B cell (primary cell): ENCODE data around the gene CADPS. TPM values are rescaled to one million over a fixed set of nuclear protein-coding genes. Genes with fewer than 3 reads are reported as not detected.
A peak's percentile ranks its signal among the peaks of the same experiment; 100 is the strongest.

ENCODE experiments used
- ATAC-seq: fragments of 200-7000 bp; cut with Tn5 transposase; one replicate; pipeline ENCODE4 v1.10.0; 2021; ENCODE audit warnings: low read depth, mild to moderate bottlenecking, moderate number of reproducible peaks, moderate library complexity
- CTCF ChIA-PET: fragments of 350-600 bp; sonication (Branson Sonifier 250); formaldehyde crosslinking; loops from one replicate; lab custom pipeline; 2021; ENCODE audit warnings: antibody characterized with exemption, inconsistent platforms; lab: Charles Lee
- POLR2A ChIA-PET: fragments of 350-600 bp; sonication (Branson Sonifier 250); formaldehyde crosslinking; loops from one replicate; lab custom pipeline; 2021; ENCODE audit warnings: antibody characterized with exemption; lab: Charles Lee
- DNase-seq: peaks from one replicate; pipeline ENCODE4 v3.0.0; 2013
- H2AFZ ChIP-seq: 2 replicates; pipeline ENCODE4 v1.6.1; 2012; ENCODE audit warnings: mild to moderate bottlenecking, low read depth, low read length; ENCODE audit not compliant: insufficient read depth, poor library complexity, severe bottlenecking
- H3K27ac ChIP-seq, 2 donors: 1 replicate in 1 of 2; 2 replicates in 1 of 2; pipeline ENCODE4 v1.5.1; 2012 to 2013; ENCODE audit warnings: low read length in 2 of 2, mild to moderate bottlenecking in 2 of 2, moderate library complexity in 1 of 2
- H3K27me3 ChIP-seq, 4 experiments: fragments of 200-600 bp in 1 of 4; sonication (generic) in 1 of 4; replicated peaks in 1 of 4; 1 replicate in 2 of 4; 2 replicates in 2 of 4; pipeline versions ENCODE4 v1.6.1 to v1.7.0; 2013 to 2016; ENCODE audit warnings: low read length in 3 of 4, mild to moderate bottlenecking in 2 of 4, mixed read lengths in 1 of 4, moderate library complexity in 1 of 4; ENCODE audit not compliant: insufficient read depth in 4 of 4, control insufficient read depth in 3 of 4; ENCODE audit errors: control extremely low read depth in 1 of 4
- H3K36me3 ChIP-seq, 2 experiments: replicated peaks in 1 of 2; 1 replicate in 1 of 2; 2 replicates in 1 of 2; pipeline versions ENCODE4 v1.6.1 to v1.7.1; 2013; ENCODE audit warnings: low read length in 1 of 2; ENCODE audit not compliant: insufficient read depth in 2 of 2, control insufficient read depth in 1 of 2; ENCODE audit errors: control extremely low read depth in 1 of 2, extremely low read depth in 1 of 2
- H3K4me1 ChIP-seq, 2 donors: fragments of 200-600 bp in 1 of 2; sonication (generic) in 1 of 2; 1 replicate in 1 of 2; 2 replicates in 1 of 2; pipeline versions ENCODE4 v1.5.1 to v1.6.1; 2013 to 2017; ENCODE audit warnings: low read length in 2 of 2; ENCODE audit not compliant: control insufficient read depth in 2 of 2, insufficient read depth in 2 of 2
- H3K4me2 ChIP-seq: replicated peaks from 2 replicates; pipeline ENCODE3; 2012; ENCODE audit warnings: mild to moderate bottlenecking, low read depth, low read length; ENCODE audit not compliant: poor library complexity, severe bottlenecking
- H3K4me3 ChIP-seq, 5 experiments: fragments of 200-600 bp in 1 of 5; sonication (generic) in 1 of 5; 1 replicate in 3 of 5; 2 replicates in 2 of 5; pipeline versions ENCODE4 v1.5.1 to v1.7.0; 2011 to 2016; ENCODE audit warnings: low read length in 4 of 5, mild to moderate bottlenecking in 4 of 5, low read depth in 2 of 5, control low read depth in 1 of 5, moderate library complexity in 1 of 5; ENCODE audit not compliant: insufficient read depth in 1 of 5; ENCODE audit errors: control extremely low read depth in 1 of 5, extremely low read depth in 1 of 5
- H3K79me2 ChIP-seq: fragments of 200-600 bp; sonication (generic); one replicate; pipeline ENCODE4 v1.6.0; 2016; ENCODE audit warnings: low read length; ENCODE audit not compliant: control insufficient read depth, insufficient read depth
- H3K9ac ChIP-seq: fragments of 200-600 bp; sonication (generic); 2 replicates; pipeline ENCODE4 v1.6.1; 2017; ENCODE audit warnings: mild to moderate bottlenecking, low read length, moderate library complexity
- H3K9me3 ChIP-seq, 3 donors: one replicate each; pipeline versions ENCODE4 v1.6.1 to v1.7.1; 2013; ENCODE audit warnings: low read length in 2 of 3; ENCODE audit not compliant: control insufficient read depth in 2 of 3, insufficient read depth in 1 of 3; ENCODE audit errors: control extremely low read depth in 1 of 3
- H4K20me1 ChIP-seq: 2 replicates; pipeline ENCODE4 v1.6.0; 2012; ENCODE audit warnings: mild to moderate bottlenecking, low read length; ENCODE audit not compliant: insufficient read depth, control insufficient read depth, poor library complexity, severe bottlenecking
- H3K27ac Mint-ChIP-seq: one replicate; pipeline ENCODE4 v1.8.0; 2021; ENCODE audit warnings: mixed read lengths
- H3K27me3 Mint-ChIP-seq: one replicate; pipeline ENCODE4 v1.8.0; 2021; ENCODE audit warnings: mixed read lengths
- H3K4me1 Mint-ChIP-seq: one replicate; pipeline ENCODE4 v1.8.0; 2021; ENCODE audit warnings: mixed read lengths
- H3K4me3 Mint-ChIP-seq: one replicate; pipeline ENCODE4 v1.8.0; 2021; ENCODE audit warnings: mixed read lengths
- H3K9me3 Mint-ChIP-seq: one replicate; pipeline ENCODE4 v1.8.0; 2022; ENCODE audit warnings: mixed read lengths; ENCODE audit not compliant: insufficient read depth
- EZH2 ChIP-seq: IDR thresholded peaks from 2 replicates; pipeline ENCODE4 v1.6.1; 2012; ENCODE audit warnings: borderline replicate concordance, low read depth, mild to moderate bottlenecking, moderate library complexity, low read length; ENCODE audit not compliant: insufficient read depth, poor library complexity, severe bottlenecking
- WGBS: methylation state at CpG from one replicate; pipeline ENCODE4 v1.1.5; 2013; ENCODE audit warnings: missing lambda C conversion rate; ENCODE audit not compliant: insufficient coverage; 5-methylcytosine and 5-hydroxymethylcytosine counted together
- intact Hi-C: fragments of 100-400 bp; cut with micrococcal nuclease; formaldehyde crosslinking; loops from one replicate; pipeline ENCODE4 v1.10.0; 2022
- polyA plus RNA-seq: library from polyadenylated mRNA; depleted of rRNA; stranded (reverse); fragments of >200 nt; gene quantifications from 2 replicates; pipeline ENCODE4 v1.2.3, GENCODE V29; 2012
- total RNA-seq, 2 donors: library from RNA; stranded (reverse); fragments of 120-200 nt in 1 of 2; gene quantifications; 1 replicate in 1 of 2; 2 replicates in 1 of 2; pipeline versions ENCODE4 v1.2.3 to v1.2.4, GENCODE V29; 2013 to 2022
- TF ChIP-seq, protein P1 (sequence below): fragments of 200-600 bp; IDR thresholded peaks from one replicate; pipeline ENCODE4 v1.8.0; 2022; ENCODE audit warnings: antibody characterized with exemption, mild to moderate bottlenecking

CADPS gene
- total and polyA plus RNA-seq, 2 donors (not counting 1 experiment from before 2014, with no cell fraction given) = 0.16 to 0.22 TPM

DNA sequence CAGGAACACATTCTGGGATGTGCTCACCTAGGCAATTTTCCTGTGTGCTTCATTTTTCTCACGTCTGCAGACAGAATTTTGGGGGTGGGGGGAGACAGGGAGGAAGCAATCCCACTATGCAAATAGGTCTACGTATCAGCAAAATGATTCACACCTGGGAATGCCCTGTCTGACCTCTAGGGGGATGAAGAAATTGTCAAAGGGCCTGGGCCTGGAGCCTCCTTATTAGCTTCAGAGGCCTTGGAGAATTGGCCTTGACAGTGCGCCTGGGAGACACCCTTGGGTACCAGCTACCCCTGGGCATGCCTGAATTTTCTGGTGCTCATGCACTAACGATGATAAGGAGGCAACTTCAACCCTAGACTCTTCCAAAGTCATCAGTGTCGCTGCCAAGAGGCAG, 207.5 kb downstream of the CADPS start:
- no peak overlapping the region for H3K4me3 ChIP-seq
- no peak overlapping the region for H3K9ac ChIP-seq
- no peak overlapping the region for H3K27ac Mint-ChIP-seq
- H2AFZ ChIP-seq = no peak overlapping the region
- ATAC-seq (no peak), DNase-seq (no peak)
- POLR2A ChIA-PET = no interaction called here
- no peaks in the 10 kb centered on the region for H3K4me1 ChIP-seq
- H3K4me2 ChIP-seq = no peak overlapping the region
- no peaks in the 10 kb centered on the region for H3K9me3 Mint-ChIP-seq
- no peak overlapping the region for H3K27ac ChIP-seq
- H3K79me2 ChIP-seq = no peaks in the 10 kb centered on the region
- peaks cover 0 to 1% (median 0%) of the 10 kb centered on the region in 4 experiments for H3K27me3 ChIP-seq
- H3K4me1 Mint-ChIP-seq = no peaks in the 10 kb centered on the region
- WGBS = 66% methylated on average over 2 of the region's 5 CpGs
- no peaks in the 10 kb centered on the region for H4K20me1 ChIP-seq
- no peaks in the 10 kb centered on the region for H3K36me3 ChIP-seq
- intact Hi-C loops = loop anchor here (10.0 kb wide), 1 partner anchor 557 kb away; no protein-coding TSS in a partner anchor
- no peak overlapping the region for H3K4me3 Mint-ChIP-seq
- peaks cover 6% of the 10 kb centered on the region for H3K27me3 Mint-ChIP-seq
- no peak for TF ChIP-seq EZH2
- TF ChIP-seq, protein P1, sequence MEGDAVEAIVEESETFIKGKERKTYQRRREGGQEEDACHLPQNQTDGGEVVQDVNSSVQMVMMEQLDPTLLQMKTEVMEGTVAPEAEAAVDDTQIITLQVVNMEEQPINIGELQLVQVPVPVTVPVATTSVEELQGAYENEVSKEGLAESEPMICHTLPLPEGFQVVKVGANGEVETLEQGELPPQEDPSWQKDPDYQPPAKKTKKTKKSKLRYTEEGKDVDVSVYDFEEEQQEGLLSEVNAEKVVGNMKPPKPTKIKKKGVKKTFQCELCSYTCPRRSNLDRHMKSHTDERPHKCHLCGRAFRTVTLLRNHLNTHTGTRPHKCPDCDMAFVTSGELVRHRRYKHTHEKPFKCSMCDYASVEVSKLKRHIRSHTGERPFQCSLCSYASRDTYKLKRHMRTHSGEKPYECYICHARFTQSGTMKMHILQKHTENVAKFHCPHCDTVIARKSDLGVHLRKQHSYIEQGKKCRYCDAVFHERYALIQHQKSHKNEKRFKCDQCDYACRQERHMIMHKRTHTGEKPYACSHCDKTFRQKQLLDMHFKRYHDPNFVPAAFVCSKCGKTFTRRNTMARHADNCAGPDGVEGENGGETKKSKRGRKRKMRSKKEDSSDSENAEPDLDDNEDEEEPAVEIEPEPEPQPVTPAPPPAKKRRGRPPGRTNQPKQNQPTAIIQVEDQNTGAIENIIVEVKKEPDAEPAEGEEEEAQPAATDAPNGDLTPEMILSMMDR = no peak
- H3K9me3 ChIP-seq = no peaks in the 10 kb centered on the region
- CTCF ChIA-PET = interaction anchor here (1.1 kb wide), 1 partner anchor 45 kb away, joined by 3 read pairs; no protein-coding TSS in a partner anchor

DNA sequence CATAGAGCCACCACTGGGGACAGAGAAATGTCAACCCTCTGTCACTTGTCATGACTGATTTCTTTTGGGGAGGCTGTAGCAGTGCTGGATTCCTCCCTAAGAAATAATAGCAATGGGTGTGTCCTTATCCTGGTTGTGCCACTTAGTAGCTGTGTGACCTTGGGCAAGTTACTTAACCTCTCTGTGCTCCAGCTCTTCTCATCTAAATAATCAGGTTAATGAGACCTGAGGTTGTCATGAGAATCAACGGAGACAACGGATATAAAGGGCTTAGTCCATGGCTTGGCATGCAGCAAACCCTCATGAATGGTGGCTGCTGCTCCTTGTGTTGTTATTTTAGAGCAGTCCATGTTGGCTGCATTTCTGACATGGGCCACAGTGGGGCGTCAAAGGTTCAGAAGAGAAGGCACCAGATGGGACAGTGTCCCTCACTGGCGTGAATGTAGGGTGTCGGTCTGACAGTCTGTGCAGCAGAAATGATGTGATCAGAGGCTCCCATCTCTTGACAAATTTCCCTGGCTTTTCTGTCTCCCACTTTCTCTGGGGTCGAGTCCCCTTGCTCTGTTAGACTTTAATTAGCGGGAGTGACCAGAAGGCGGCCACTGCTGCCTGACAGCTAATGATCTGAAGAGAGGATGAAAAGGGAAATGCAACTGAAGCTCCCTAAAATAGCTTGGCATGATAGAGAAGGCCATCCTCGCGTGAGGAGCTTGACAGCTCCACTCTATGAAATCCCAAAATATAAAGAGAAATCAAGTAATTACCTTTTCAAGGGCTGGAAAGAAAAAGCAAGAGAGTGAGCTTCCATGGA, 209.4 kb downstream of the CADPS start:
- CTCF ChIA-PET = interaction anchor here (0.5 to 0.9 kb wide), 2 partner anchors 528 to 581 kb away, joined by 3 to 10 read pairs; no protein-coding TSS in a partner anchor
- Histone ChIP-seq H3K27me3 (no peaks in the 10 kb centered on the region), H3K4me3 (no peak overlapping the region), H4K20me1 (no peaks in the 10 kb centered on the region), H3K4me2 (no peak overlapping the region), H3K27ac (no peak overlapping the region), H2AFZ (no peak overlapping the region), H3K79me2 (no peaks in the 10 kb centered on the region), H3K9me3 (no peaks in the 10 kb centered on the region), H3K4me1 (no peaks in the 10 kb centered on the region), H3K36me3 (no peaks in the 10 kb centered on the region), H3K9ac (no peak overlapping the region)
- Mint-ChIP-seq H3K27me3 (peaks cover 3% of the 10 kb centered on the region), H3K9me3 (no peaks in the 10 kb centered on the region), H3K27ac (no peak overlapping the region), H3K4me1 (no peaks in the 10 kb centered on the region), H3K4me3 (no peak overlapping the region)
- TF ChIP-seq, protein P1 = no peak
- no peak for TF ChIP-seq EZH2
- WGBS = 15% methylated on average over 7 of the region's 10 CpGs
- intact Hi-C loops = loop anchor here (10.0 kb wide), 1 partner anchor 559 kb away; no protein-coding TSS in a partner anchor
- ATAC-seq (no peak), DNase-seq (peak; percentile 18)
- POLR2A ChIA-PET = no interaction called here
